ENCODE data around the gene OGFR.
A peak's percentile ranks its signal among the peaks of the same experiment; 100 is the strongest.

OGFR gene

DNA sequence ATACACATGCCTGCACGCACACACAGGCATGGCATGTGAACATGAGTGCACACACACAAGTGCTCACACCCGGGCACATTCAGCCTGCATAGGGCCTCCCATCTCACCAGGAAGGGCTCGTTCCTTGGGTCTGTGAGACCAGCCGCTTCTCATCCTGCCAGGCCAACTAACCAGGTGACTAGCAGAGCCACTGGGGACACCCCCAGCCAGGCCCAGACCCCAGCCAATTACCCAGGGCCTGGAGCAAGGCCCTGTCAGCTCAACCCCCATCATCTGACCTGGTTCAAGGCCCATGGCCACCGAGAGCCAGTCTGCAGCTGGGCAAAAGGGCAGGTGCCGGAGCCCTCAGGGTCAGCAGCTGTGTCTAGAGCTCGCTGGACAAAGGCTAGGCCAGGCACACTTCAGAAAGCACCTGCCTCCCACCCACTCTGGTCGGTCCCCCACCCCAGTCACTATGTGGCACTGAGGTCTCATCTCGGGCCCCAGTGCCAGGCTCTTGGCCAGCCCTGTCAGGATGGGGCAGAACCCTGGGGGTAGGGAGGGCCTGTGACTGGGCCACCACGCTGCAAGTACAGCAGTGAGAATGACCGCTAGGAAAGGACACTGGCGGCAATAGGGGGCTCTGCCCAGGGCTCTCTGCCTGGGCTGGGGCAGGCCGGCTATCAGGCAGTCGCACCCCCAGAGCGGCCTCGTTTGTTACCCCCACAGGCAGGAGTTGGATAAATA is 35.1 kb upstream of the OGFR start:
- DNase-seq (ENCODE audit: low read depth): no peak

- no peak for DNase-seq (ENCODE audit: low read depth)
Measured at GRCh38 chr20:62770111-62770910, 34.3 kb upstream of the OGFR start.

GRCh38 chr20:62770916-62771315 is 33.7 kb upstream of the OGFR start:
- no peak for DNase-seq (ENCODE audit: low read depth)

DNA sequence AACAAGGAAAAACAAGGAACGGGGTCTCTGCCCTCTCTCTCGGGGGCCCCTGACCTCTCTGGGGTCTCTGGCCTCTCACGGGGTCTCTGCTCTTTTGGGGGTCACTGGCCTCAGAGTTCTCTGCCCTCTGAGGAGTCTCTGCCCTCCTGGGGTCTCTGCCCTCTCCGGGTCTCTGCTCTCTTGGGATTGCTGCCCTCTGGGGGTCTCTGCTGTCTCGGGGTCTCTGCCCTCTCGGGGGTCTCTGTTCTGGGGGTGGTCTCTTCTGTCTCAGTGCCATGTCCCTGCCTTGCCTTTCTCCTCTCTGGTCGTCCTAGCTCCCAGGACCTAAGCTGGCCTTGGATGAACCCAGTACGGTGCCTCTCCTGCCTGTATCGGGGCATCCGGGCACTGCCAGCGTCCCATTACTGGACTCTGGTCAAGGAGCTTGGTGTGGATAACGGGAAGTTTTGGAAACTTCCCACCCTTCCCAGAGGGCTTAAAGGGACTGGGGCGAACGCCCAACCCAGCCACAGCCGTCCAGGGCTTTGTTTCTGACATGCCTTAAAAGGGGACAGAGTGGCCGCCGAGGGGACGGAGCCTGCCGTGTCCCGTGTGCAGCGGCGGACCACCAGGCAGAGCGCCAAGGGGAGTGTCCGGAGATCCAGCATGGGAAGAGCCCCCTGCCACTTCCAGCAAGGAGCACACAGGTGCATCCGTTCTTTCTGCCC is 33.1 kb upstream of the OGFR start:
- no peak for DNase-seq (ENCODE audit: low read depth)

DNA sequence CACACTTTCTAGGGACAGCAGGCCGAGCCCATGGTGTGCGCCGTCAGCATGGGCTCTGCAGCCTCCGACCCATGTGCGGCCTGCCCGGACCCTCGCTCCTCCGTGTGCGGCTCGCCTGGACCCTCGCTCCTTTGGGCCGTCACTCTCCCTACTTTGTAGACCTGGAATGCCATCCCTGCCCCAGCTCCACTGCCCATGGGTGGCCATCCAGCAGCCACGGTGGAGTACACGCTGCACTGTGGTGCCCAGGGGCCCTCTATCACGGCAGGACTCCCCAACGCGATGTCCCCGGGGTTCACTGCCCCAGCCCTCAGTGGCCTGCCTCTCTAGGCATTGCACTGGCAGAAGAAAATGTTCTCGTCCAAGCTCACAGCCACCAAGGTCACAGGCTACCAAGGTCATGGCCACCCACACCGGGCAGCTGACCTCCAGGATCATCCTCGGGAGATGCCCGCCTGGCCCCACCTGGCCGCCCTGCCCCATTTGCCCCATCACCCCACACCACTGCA is 32.5 kb upstream of the OGFR start:
- DNase-seq (ENCODE audit: low read depth): no peak

- no peak for DNase-seq (ENCODE audit: low read depth)
Measured at GRCh38 chr20:62772619-62772989, 32.0 kb upstream of the OGFR start.

- DNase-seq (ENCODE audit: low read depth): no peak
Measured at GRCh38 chr20:62772990-62773844, 31.4 kb upstream of the OGFR start.

DNA sequence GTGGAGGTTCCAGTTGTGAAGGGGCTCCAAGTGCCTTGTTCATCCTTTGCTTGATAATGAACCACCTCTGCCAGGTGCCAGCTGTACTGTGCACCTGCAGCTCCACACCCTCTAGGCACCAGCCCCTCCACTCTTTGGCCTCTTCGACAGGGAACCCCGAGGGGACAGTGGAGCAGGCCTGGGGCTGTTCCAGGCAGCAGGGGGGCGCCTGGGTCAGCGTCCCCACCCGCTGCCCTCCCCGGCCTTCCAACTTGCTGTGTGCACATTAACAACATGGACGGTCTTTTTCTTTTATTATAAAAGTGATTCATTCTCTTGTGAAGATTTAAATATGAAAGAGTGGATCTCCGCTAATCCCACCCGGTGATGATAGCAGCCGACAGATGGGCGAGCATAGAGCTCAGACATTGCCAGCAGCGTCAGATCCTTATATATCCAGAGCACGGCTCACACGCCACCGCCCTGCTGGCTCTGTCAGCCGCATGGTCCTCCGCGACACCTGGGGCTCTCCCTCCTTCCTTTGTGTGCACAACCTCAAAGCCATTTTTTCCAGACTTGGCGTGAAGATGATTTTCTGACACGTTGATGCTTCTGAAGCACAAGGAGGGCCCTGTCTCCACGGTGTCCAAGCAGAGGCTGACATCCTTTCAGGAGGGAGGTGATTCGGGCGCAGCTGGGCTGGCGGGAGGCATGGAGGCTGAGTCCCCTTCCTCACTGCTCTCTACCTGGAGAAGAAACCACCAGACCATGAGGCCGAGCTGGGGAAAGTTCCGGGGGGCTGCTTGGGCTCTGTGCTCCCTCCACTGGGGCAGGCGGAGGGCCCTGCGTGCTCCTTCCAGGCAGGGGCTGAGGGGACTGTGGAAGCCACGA is 30.6 kb upstream of the OGFR start:
- DNase-seq (ENCODE audit: low read depth): no peak

- no peak for DNase-seq (ENCODE audit: low read depth)
Measured at GRCh38 chr20:62774762-62775161, 29.9 kb upstream of the OGFR start.

DNA sequence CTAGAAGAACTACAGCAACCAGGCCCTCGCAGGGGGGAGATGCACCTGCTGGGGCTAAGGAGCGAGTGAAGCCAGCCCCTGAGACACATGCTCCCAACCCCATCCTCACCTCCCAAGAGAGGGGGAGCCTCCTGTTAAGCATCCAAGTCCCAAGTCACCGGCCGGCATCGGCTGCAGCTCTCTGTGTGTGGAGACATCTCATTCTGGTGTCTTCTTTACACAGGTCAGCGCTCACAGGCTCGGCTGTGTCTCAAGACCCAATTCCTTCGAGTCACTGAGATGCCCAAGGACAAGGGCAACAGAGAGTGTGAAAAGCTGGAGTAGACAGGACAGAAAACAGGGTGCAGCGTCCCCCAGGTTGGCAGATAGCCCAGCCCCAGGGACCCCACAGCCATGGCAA is 29.4 kb upstream of the OGFR start:
- no peak for DNase-seq (ENCODE audit: low read depth)

DNA sequence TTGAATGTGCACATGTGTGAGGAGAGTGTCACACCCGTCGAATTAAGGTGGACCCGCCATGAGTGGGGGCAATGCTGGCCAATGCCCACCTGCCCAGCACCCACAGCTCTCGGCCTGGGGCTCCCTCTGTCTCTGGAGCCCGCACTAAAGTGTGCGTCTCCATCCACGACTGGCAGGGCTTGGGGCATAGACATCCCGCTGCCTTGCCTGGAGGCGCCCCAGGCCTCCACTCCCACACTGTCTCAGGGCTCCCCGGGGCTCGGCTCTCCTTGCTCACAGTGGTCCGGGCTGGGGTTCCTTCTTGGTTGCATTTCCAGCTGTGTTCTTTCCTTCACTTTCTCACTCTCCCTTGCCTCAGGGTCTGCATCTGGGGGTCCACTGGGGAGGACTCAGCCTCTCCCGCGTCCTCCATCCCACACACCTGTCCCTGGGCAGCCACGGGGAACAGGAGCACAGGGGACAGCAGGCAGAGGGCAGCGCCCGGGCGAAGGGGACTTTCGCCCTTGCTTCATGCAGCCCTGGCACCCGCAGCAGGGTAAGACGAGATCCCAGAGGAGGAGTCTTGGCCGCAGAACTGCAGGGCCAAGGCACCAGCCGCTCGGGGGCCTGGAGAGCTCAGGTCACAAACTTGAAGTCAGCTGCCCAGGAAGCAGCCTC is 28.5 kb upstream of the OGFR start:
- no peak for DNase-seq (ENCODE audit: low read depth)

GRCh38 chr20:62776692-62777527 is 27.7 kb upstream of the OGFR start:
- peak; percentile 23 for DNase-seq (ENCODE audit: low read depth)

DNA sequence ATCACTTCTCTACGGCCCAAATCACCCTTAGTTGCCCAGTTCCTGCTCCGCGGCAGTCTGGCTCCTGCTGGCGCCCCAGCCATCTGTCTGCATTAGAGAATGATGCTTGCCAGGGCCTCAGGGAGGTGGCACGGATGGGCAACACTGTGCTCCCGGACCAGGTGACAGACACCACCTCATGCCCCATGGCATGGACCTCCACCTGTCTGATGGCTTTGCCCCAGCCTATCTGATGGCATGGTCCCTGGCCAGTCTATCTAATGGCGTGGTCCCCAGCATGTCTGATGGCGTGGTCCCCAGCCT is 27.2 kb upstream of the OGFR start:
- no peak for DNase-seq (ENCODE audit: low read depth)

DNA sequence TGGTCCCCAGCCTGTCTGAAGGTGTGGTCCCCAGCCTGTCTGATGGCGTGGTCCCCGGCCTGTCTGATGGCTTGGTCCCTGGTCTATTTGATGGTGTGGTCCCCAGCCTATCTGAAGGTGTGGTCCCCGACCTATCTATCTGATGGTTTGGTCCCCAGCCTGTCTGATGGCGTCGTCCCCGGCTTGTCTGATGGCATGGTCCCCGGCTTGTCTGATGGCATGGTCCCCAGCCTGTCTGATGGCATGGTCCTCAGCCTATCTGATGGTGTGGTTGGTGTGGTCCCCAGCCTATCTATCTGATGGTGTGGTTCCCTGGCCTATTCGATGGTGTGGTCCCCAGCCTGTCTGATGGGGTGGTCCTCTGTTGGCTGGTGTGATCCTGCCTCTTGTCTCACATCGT is 26.6 kb upstream of the OGFR start:
- no peak for DNase-seq (ENCODE audit: low read depth)

- DNase-seq (ENCODE audit: low read depth): no peak
Measured at GRCh38 chr20:62778601-62779416, 25.8 kb upstream of the OGFR start.

GRCh38 chr20:62779417-62779685 is 25.3 kb upstream of the OGFR start:
- DNase-seq (ENCODE audit: low read depth): no peak

DNA sequence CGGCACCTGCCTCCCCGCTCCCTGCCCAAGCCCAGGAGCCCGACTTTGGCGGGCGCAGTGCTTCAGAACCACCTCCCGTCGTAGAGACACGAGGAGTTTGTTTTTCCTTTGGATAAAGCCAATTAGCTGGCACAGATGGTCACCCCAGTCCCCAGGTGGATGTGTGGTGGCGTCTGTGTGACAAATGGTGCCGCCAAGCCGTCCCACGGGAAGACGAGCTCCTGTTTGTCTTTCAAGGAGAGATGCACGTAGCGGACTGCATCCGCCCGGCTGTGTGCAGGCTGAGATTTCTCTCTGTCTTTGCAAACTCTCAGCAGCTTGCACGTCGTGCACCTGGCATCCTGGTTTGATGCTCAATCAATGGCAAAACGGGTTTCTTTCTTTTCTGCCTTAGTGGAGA is 24.4 kb upstream of the OGFR start:
- DNase-seq (ENCODE audit: low read depth): no peak

DNA sequence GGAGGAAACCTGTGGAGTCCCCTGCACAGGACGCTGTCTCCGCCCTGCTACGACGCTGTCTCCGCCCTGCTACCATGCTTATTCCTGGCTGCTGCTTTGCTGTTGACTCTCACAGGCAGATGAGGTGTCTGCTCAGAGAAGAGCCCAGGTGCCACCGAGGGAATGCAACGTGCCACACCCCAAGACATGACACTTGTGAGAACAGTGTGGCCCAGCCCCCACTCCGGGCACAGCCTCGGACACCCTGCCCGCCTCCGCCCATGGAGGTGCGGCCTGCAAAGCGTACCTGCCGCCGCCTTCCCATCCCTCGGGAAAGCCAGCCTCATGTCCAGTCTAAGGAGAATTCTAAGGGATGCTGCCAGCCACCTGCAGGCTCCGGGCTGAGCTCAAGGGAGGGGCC is 23.9 kb upstream of the OGFR start:
- no peak for DNase-seq (ENCODE audit: low read depth)

Measured in activated gamma-delta T cell treated with anti-CD3 and anti-CD28 coated beads, Interleukin-2, amount 50 U/mL, for 16 hours (primary cell).